Measurements from ENCODE around the gene ECSCR.
"Not testable (repeated sequence)": the region's sequence is repeated elsewhere in the genome, so short reads cannot be mapped to it uniquely, and the experiment has no call there.

The ECSCR gene

GRCh38 chr5:139446956-139447779, 15.4 kb downstream of the ECSCR start:
- DNase-seq (ENCODE audit: low read depth): no peak

GRCh38 chr5:139445325-139446170, 17.0 kb downstream of the ECSCR start:
- no peak for DNase-seq (ENCODE audit: low read depth)

- no peak for DNase-seq (ENCODE audit: low read depth)
Observed at GRCh38 chr5:139443831-139444453, 18.6 kb downstream of the ECSCR start.

GRCh38 chr5:139440416-139440815, 22.1 kb downstream of the ECSCR start:
- DNase-seq (ENCODE audit: low read depth): not testable (repeated sequence)

- DNase-seq (ENCODE audit: low read depth): peak; percentile 88
Observed at GRCh38 chr5:139439013-139439903, 23.3 kb downstream of the ECSCR start, which contains the start of gene DNAJC18. Gene DNAJC18 (minus strand): TSS chr5:139439525. CDS start chr5:139439445, 80 bp downstream.

- no peak for DNase-seq (ENCODE audit: low read depth)
Observed at GRCh38 chr5:139438707-139439012, 23.9 kb downstream of the ECSCR start.

GRCh38 chr5:139435676-139436075, 26.9 kb downstream of the ECSCR start:
- no peak for DNase-seq (ENCODE audit: low read depth)

GRCh38 chr5:139431706-139432105, 30.8 kb downstream of the ECSCR start:
- no peak for DNase-seq (ENCODE audit: low read depth)

- no peak for DNase-seq (ENCODE audit: low read depth)
Observed at GRCh38 chr5:139430015-139430414, 32.5 kb downstream of the ECSCR start.

GRCh38 chr5:139426203-139426885, 36.2 kb downstream of the ECSCR start:
- no peak for DNase-seq (ENCODE audit: low read depth)

GRCh38 chr5:139425497-139425896, 37.0 kb downstream of the ECSCR start:
- DNase-seq (ENCODE audit: low read depth): no peak

- no peak for DNase-seq (ENCODE audit: low read depth)
Observed at GRCh38 chr5:139422307-139422893, 40.1 kb downstream of the ECSCR start.

GRCh38 chr5:139419226-139420192, 43.0 kb downstream of the ECSCR start:
- no peak for DNase-seq (ENCODE audit: low read depth)

GRCh38 chr5:139418793-139419192, 43.8 kb downstream of the ECSCR start:
- DNase-seq (ENCODE audit: low read depth): no peak

GRCh38 chr5:139417214-139417613, 45.3 kb downstream of the ECSCR start:
- no peak for DNase-seq (ENCODE audit: low read depth)

- no peak for DNase-seq (ENCODE audit: low read depth)
Observed at GRCh38 chr5:139416651-139417050, 45.9 kb downstream of the ECSCR start.

- DNase-seq (ENCODE audit: low read depth): no peak
Observed at GRCh38 chr5:139415869-139416268, 46.7 kb downstream of the ECSCR start.

- DNase-seq (ENCODE audit: low read depth): no peak
Observed at GRCh38 chr5:139415221-139415861, 47.2 kb downstream of the ECSCR start.

GRCh38 chr5:139414581-139415130, 47.9 kb downstream of the ECSCR start:
- no peak for DNase-seq (ENCODE audit: low read depth)

Data from activated T-helper 9 cell treated with anti-CD3 and anti-CD28 coated beads, Interleukin-2, amount 50 U/mL, for 16 hours (primary cell).